ENCODE data around the gene MYH15. TPM values are rescaled to one million over a fixed set of nuclear protein-coding genes. Genes with fewer than 3 reads are reported as not detected.

The MYH15 gene
- total RNA-seq, 3 donors from 2014 or later = not detected

DNA sequence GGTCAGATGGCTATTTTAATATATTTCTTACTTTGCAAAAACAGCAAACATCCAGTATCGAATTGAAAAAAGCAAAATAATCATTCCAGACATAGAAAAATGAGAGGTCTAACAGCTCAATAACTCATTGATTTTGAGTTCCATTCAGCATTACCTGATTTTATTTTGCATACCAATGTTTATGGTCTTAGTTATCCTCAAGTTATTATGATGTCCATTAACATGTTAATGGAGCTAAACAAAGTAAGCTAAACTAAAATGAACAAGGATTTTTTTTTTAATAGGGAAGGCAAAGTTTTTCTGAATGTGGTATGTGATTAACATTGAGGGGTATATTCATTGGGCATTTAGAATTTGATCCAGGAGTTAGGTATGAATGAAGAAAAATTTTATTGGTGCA is 13.1 kb downstream of the MYH15 start:
- no peak for DNase-seq (ENCODE audit: low spot score in 2 of 2)
- Histone ChIP-seq H3K36me3 (no peaks in the 10 kb centered on the region), H3K4me1 (no peaks in the 10 kb centered on the region), H3K9me3 (no peaks in the 10 kb centered on the region), H3K27me3 (no peaks in the 10 kb centered on the region), H3K27ac (no peak overlapping the region), H3K4me3 (no peak overlapping the region)
- TF ChIP-seq POLR2A (IDR thresholded peaks at IDR 0.05) (no peak), POLR2AphosphoS5 (IDR thresholded peaks at IDR 0.05) (no peak)
- TF ChIP-seq, protein P1, sequence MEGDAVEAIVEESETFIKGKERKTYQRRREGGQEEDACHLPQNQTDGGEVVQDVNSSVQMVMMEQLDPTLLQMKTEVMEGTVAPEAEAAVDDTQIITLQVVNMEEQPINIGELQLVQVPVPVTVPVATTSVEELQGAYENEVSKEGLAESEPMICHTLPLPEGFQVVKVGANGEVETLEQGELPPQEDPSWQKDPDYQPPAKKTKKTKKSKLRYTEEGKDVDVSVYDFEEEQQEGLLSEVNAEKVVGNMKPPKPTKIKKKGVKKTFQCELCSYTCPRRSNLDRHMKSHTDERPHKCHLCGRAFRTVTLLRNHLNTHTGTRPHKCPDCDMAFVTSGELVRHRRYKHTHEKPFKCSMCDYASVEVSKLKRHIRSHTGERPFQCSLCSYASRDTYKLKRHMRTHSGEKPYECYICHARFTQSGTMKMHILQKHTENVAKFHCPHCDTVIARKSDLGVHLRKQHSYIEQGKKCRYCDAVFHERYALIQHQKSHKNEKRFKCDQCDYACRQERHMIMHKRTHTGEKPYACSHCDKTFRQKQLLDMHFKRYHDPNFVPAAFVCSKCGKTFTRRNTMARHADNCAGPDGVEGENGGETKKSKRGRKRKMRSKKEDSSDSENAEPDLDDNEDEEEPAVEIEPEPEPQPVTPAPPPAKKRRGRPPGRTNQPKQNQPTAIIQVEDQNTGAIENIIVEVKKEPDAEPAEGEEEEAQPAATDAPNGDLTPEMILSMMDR (IDR thresholded peaks at IDR 0.05) = no peak
- intact Hi-C loops (cut with DNase I; ENCODE audit: low total_unique reads) = loop anchor here (10.0 kb wide), 1 partner anchor 58 kb away; no protein-coding TSS in a partner anchor

DNA sequence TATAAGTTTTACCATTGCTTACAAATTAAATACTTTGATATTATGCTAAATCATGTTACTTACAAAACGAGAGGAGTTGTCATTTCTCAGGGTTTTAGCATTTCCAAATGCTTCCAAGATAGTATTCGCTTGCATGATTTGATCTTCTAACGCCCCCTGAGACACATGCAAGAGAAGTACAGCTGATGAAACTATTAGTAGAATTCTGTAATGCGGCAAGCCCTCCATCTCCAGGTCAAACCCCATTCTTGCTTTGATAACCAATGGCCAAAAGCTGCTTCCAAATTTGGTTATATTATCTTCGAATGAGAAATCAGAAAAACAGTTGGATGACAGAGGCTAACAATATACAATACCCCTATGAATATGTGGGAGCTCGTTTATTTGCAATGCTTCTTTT is 14.7 kb downstream of the MYH15 start:
- Histone ChIP-seq H3K27ac (no peak overlapping the region), H3K36me3 (no peaks in the 10 kb centered on the region), H3K9me3 (no peaks in the 10 kb centered on the region), H3K4me3 (no peak overlapping the region), H3K27me3 (no peaks in the 10 kb centered on the region), H3K4me1 (no peaks in the 10 kb centered on the region)
- intact Hi-C loops (cut with DNase I; ENCODE audit: low total_unique reads) = loop anchor here (10.0 kb wide), 1 partner anchor 59 kb away; no protein-coding TSS in a partner anchor
- no peak for DNase-seq (ENCODE audit: low spot score in 2 of 2)
- TF ChIP-seq POLR2A (IDR thresholded peaks at IDR 0.05) (no peak), POLR2AphosphoS5 (IDR thresholded peaks at IDR 0.05) (no peak)
- TF ChIP-seq, protein P1 (IDR thresholded peaks at IDR 0.05) = no peak

DNA sequence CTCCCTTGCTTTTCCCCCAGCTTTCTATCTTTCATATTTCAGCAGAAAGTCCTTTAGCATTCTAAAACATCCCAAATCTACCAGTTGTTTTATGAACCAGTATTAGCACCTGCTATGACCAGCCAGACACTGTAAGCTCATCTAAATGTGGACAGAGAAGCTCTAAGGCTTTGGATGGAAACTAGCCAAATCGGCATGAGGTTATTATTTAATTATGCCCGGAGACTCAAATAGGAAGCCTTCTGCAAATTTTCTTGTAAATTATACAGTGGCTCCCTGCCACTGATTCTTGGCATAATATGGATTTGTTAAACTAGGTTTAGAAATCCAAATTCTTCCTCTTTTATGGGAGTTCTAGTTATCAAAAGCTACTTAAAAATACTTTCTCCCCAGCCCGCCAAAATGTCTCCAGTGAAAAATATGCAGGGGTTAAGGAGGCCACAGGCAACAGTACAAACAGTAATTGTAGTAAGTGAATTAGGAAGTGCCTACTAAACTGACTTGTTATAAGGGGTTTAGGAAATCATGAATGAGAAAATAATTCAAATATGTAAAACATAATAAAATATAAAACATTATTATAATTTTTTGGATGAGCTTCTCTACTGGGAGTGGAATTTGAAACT is 15.4 kb downstream of the MYH15 start:
- no peaks in the 10 kb centered on the region for H3K4me1 ChIP-seq
- intact Hi-C loops (cut with DNase I; ENCODE audit: low total_unique reads) = loop anchor here (10.0 kb wide), 1 partner anchor 60 kb away; no protein-coding TSS in a partner anchor
- no peaks in the 10 kb centered on the region for H3K36me3 ChIP-seq
- TF ChIP-seq, protein P1 (IDR thresholded peaks at IDR 0.05) = no peak
- no peak for TF ChIP-seq POLR2AphosphoS5 (IDR thresholded peaks at IDR 0.05)
- TF ChIP-seq POLR2A (IDR thresholded peaks at IDR 0.05) = no peak
- no peaks in the 10 kb centered on the region for H3K9me3 ChIP-seq
- DNase-seq (ENCODE audit: low spot score in 2 of 2) = no peak
- H3K27ac ChIP-seq = no peak overlapping the region
- H3K4me3 ChIP-seq = no peak overlapping the region
- no peaks in the 10 kb centered on the region for H3K27me3 ChIP-seq

DNA sequence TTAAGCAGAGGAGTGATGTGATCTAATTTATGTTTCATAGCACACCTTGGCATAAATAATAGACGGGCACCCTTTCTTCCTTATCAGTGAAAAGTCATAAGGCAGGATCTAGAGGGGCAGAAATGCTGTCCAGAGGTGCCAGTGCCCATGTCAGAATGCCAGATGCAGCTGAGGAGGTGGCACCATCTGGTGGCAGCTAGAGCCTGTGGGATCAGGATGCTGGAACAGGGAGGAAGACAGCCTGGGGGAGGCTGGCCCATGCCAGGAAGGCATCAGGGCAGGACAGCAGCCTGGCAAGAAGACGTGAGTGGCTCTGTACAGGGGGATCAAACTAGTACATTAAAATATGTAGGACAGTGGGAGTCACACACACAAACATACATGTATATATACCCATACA is 16.5 kb downstream of the MYH15 start:
- intact Hi-C loops (cut with DNase I; ENCODE audit: low total_unique reads) = loop anchor here (10.0 kb wide), 1 partner anchor 61 kb away; no protein-coding TSS in a partner anchor

DNA sequence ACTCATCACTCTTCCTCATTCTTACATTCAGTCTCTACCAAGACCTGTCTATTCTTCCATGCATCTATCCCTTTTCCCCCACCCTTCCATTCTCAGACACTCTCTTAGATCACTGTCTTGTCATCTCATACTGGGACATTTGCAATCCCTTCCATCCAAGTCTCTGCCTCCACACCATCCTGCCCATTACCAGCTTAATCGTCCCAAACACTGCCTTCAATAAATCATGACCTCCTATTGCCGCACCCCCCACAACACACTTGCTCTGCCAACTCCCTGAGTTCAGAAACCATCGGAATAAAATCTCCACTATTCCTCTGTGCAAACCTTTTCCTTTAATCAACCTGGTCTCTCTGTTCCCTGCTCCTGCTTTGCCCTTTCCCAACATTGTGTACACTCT is 18.9 kb downstream of the MYH15 start:
- intact Hi-C loops (cut with DNase I; ENCODE audit: low total_unique reads) = loop anchor here (10.0 kb wide), 1 partner anchor 63 kb away; no protein-coding TSS in a partner anchor
- no peaks in the 10 kb centered on the region for H3K36me3 ChIP-seq
- no peaks in the 10 kb centered on the region for H3K27me3 ChIP-seq
- no peak overlapping the region for H3K4me3 ChIP-seq
- H3K4me1 ChIP-seq = no peaks in the 10 kb centered on the region
- H3K27ac ChIP-seq = no peak overlapping the region
- DNase-seq (ENCODE audit: low spot score in 2 of 2) = no peak
- no peaks in the 10 kb centered on the region for H3K9me3 ChIP-seq
- no peak for TF ChIP-seq POLR2AphosphoS5 (IDR thresholded peaks at IDR 0.05)
- TF ChIP-seq, protein P1 (IDR thresholded peaks at IDR 0.05) = no peak
- TF ChIP-seq POLR2A (IDR thresholded peaks at IDR 0.05) = no peak

More for the DNA sequence above, 16.5 kb downstream of the MYH15 start:
- no peaks in the 10 kb centered on the region for H3K36me3 ChIP-seq
- no peak for DNase-seq (ENCODE audit: low spot score in 2 of 2)
- H3K4me3 ChIP-seq = no peak overlapping the region
- TF ChIP-seq POLR2AphosphoS5 (IDR thresholded peaks at IDR 0.05) (no peak), POLR2A (IDR thresholded peaks at IDR 0.05) (no peak)
- TF ChIP-seq, protein P1 (IDR thresholded peaks at IDR 0.05) = no peak
- H3K9me3 ChIP-seq = no peaks in the 10 kb centered on the region
- no peaks in the 10 kb centered on the region for H3K4me1 ChIP-seq
- no peaks in the 10 kb centered on the region for H3K27me3 ChIP-seq
- no peak overlapping the region for H3K27ac ChIP-seq

Data from breast epithelium (tissue), 4 donors.